ENCODE measurements around the gene DTWD2.

Gene DTWD2

GRCh38 chr5:119011186-119011585 is 22.8 kb upstream of the DTWD2 start:
- no peak overlapping the region for H3K27ac ChIP-seq (ENCODE audit: low read depth, low read length, poor library complexity, severe bottlenecking)
- no peak overlapping the region for H3K4me2 ChIP-seq (ENCODE audit: low read length)
- H3K4me1 ChIP-seq (ENCODE audit: insufficient read depth, low read length, severe bottlenecking), result peaks cover 7% of the 10 kb centered on the region
- peaks cover 4% of the 10 kb centered on the region; the same call in 1 of the 2 replicates for H3F3A ChIP-seq (ENCODE audit: insufficient read depth, low read length)
- no peaks in the 10 kb centered on the region for H3K36me3 ChIP-seq (ENCODE audit: insufficient read depth, low read length)
- H3K27me3 ChIP-seq (ENCODE audit: insufficient read depth, low read length), result no peaks in the 10 kb centered on the region
- no peaks in the 10 kb centered on the region for H3K79me2 ChIP-seq (ENCODE audit: insufficient read depth, low read length)
- H3K9ac ChIP-seq (ENCODE audit: low read length), result no peak overlapping the region
- no peak overlapping the region for H3K4me3 ChIP-seq (ENCODE audit: low read depth, low read length, poor library complexity, severe bottlenecking)
- H2AFZ ChIP-seq (ENCODE audit: low read length), result no peak overlapping the region
- no peaks in the 10 kb centered on the region for H3K9me3 ChIP-seq (ENCODE audit: low read length)
- no peaks in the 10 kb centered on the region for H3K9me2 ChIP-seq (ENCODE audit: low read depth, low read length)
- H4K20me1 ChIP-seq (ENCODE audit: insufficient read depth, low read length), result no peaks in the 10 kb centered on the region
- TF ChIP-seq CTCF (IDR thresholded peaks at IDR 0.05; ENCODE audit: low read length) (no peak), EZH2 (IDR thresholded peaks at IDR 0.05; ENCODE audit: borderline replicate concordance, low read length) (no peak)

GRCh38 chr5:119010206-119010605 is 21.9 kb upstream of the DTWD2 start:
- Histone ChIP-seq H3K4me3 (ENCODE audit: low read depth, low read length, poor library complexity, severe bottlenecking) (no peak overlapping the region), H3K27ac (ENCODE audit: low read depth, low read length, poor library complexity, severe bottlenecking) (no peak overlapping the region), H3K9me3 (ENCODE audit: low read length) (no peaks in the 10 kb centered on the region), H3K9ac (ENCODE audit: low read length) (no peak overlapping the region), H4K20me1 (ENCODE audit: insufficient read depth, low read length) (no peaks in the 10 kb centered on the region), H3F3A (ENCODE audit: insufficient read depth, low read length) (no peaks in the 10 kb centered on the region), H3K4me1 (ENCODE audit: insufficient read depth, low read length, severe bottlenecking) (no peaks in the 10 kb centered on the region), H3K27me3 (ENCODE audit: insufficient read depth, low read length) (no peaks in the 10 kb centered on the region), H3K36me3 (ENCODE audit: insufficient read depth, low read length) (no peaks in the 10 kb centered on the region), H3K4me2 (ENCODE audit: low read length) (no peak overlapping the region), H3K9me2 (ENCODE audit: low read depth, low read length) (no peaks in the 10 kb centered on the region), H2AFZ (ENCODE audit: low read length) (no peak overlapping the region), H3K79me2 (ENCODE audit: insufficient read depth, low read length) (no peaks in the 10 kb centered on the region)
- TF ChIP-seq CTCF (IDR thresholded peaks at IDR 0.05; ENCODE audit: low read length) (no peak), EZH2 (IDR thresholded peaks at IDR 0.05; ENCODE audit: borderline replicate concordance, low read length) (no peak)

DNA sequence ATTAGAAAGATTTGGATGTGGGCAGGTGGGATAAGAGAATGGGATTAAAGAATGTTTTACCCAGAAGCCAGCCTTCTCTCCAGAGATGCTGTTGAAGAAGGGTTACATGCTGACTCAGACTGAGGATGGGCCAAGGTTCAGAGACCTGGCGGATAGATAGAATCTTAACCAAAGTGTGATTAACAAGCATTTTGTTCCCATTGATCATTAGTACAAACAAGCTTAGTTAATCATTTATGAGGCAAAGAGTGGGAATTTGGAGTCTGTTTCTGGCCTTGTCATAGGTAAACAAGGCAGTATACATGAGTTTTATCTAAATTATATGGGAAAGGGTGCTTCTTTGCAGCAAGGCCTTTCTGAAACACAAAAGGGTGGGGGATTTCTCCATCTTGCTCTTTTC is 20.8 kb upstream of the DTWD2 start:
- no peaks in the 10 kb centered on the region for H3K4me1 ChIP-seq (ENCODE audit: insufficient read depth, low read length, severe bottlenecking)
- H3K36me3 ChIP-seq (ENCODE audit: insufficient read depth, low read length), result no peaks in the 10 kb centered on the region
- no peaks in the 10 kb centered on the region for H3K9me2 ChIP-seq (ENCODE audit: low read depth, low read length)
- no peak overlapping the region for H3K4me3 ChIP-seq (ENCODE audit: low read depth, low read length, poor library complexity, severe bottlenecking)
- no peaks in the 10 kb centered on the region for H3F3A ChIP-seq (ENCODE audit: insufficient read depth, low read length)
- H3K27me3 ChIP-seq (ENCODE audit: insufficient read depth, low read length), result no peaks in the 10 kb centered on the region
- TF ChIP-seq CTCF (IDR thresholded peaks at IDR 0.05; ENCODE audit: low read length), result no peak
- no peak for TF ChIP-seq EZH2 (IDR thresholded peaks at IDR 0.05; ENCODE audit: borderline replicate concordance, low read length)
- no peaks in the 10 kb centered on the region for H3K79me2 ChIP-seq (ENCODE audit: insufficient read depth, low read length)
- no peaks in the 10 kb centered on the region for H4K20me1 ChIP-seq (ENCODE audit: insufficient read depth, low read length)
- H3K9ac ChIP-seq (ENCODE audit: low read length), result no peak overlapping the region
- no peak overlapping the region for H3K27ac ChIP-seq (ENCODE audit: low read depth, low read length, poor library complexity, severe bottlenecking)
- no peak overlapping the region for H3K4me2 ChIP-seq (ENCODE audit: low read length)
- H2AFZ ChIP-seq (ENCODE audit: low read length), result no peak overlapping the region
- no peaks in the 10 kb centered on the region for H3K9me3 ChIP-seq (ENCODE audit: low read length)
